Chondrocyte (in vitro differentiated cells): ENCODE data around the gene USP17L24. TPM values are rescaled to one million over a fixed set of nuclear protein-coding genes. Genes with fewer than 3 reads are reported as not detected.

Source experiments
- total RNA-seq: library from RNA; stranded (reverse); gene quantifications from 3 replicates; pipeline ENCODE4 v1.2.1, GENCODE V29; 2021

Gene USP17L24
- total RNA-seq, 1 donor from 2014 or later = not detected

Other genes starting within 250 kb of the USP17L24 start
- not detected in 3 replicates for gene FAM90A26, start 154.8 kb upstream of the USP17L24 start, total RNA-seq
- not detected in 3 replicates for gene USP17L10, start 114.5 kb upstream of the USP17L24 start, total RNA-seq
- gene USP17L11, start 109.8 kb upstream of the USP17L24 start, total RNA-seq = not detected in 3 replicates
- gene USP17L12, start 105.0 kb upstream of the USP17L24 start, total RNA-seq = not detected in 3 replicates
- gene USP17L13, start 100.3 kb upstream of the USP17L24 start, total RNA-seq = not detected in 3 replicates
- gene USP17L15, start 90.8 kb upstream of the USP17L24 start, total RNA-seq = not detected in 3 replicates
- not detected in 3 replicates for gene USP17L17, start 81.3 kb upstream of the USP17L24 start, total RNA-seq
- not detected in 3 replicates for gene USP17L18, start 76.5 kb upstream of the USP17L24 start, total RNA-seq
- gene USP17L19, start 71.8 kb upstream of the USP17L24 start, total RNA-seq = not detected in 3 replicates
- gene USP17L20, start 67.0 kb upstream of the USP17L24 start, total RNA-seq = not detected in 3 replicates
- gene USP17L21, start 62.3 kb upstream of the USP17L24 start, total RNA-seq = not detected in 3 replicates
- gene USP17L22, start 57.5 kb upstream of the USP17L24 start, total RNA-seq = not detected in 3 replicates
- not detected in 3 replicates for gene USP17L25, start 4.7 kb downstream of the USP17L24 start, total RNA-seq
- not detected in 3 replicates for gene USP17L26, start 9.5 kb downstream of the USP17L24 start, total RNA-seq
- gene USP17L5, start 14.2 kb downstream of the USP17L24 start, total RNA-seq = not detected in 3 replicates
- gene USP17L27, start 19.0 kb downstream of the USP17L24 start, total RNA-seq = not detected in 3 replicates
- not detected in 3 replicates for gene USP17L28, start 23.7 kb downstream of the USP17L24 start, total RNA-seq
- gene USP17L29, start 28.5 kb downstream of the USP17L24 start, total RNA-seq = not detected in 3 replicates
- not detected in 3 replicates for gene USP17L30, start 38.0 kb downstream of the USP17L24 start, total RNA-seq
- gene DEFB131A, start 119.2 kb downstream of the USP17L24 start, total RNA-seq = not detected in 3 replicates